ENCODE measurements around the gene NEURL2.
"Not testable (repeated sequence)": the region's sequence is repeated elsewhere in the genome, so short reads cannot be mapped to it uniquely, and the experiment has no call there.

DNA sequence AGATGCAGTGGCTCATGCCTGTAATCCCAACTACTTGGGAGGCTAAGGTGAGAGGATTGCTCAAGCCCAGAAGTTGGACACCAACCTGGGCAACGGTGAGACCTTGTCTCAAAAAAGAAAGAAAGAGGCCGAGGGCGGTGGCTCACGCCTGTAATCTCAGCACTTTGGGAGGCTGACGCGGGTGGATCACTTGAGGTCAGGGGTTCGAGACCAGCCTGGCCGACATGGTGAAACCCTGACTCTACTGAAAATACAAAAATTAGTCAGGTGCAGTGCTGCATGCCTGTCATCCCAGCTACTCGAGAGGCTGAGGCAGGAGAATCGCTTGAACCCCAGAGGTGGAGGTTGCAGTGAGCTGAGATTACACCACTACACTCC, 16.9 kb downstream of the NEURL2 start:
- TF ChIP-seq EZH2phosphoT487 (IDR thresholded peaks at IDR 0.05; ENCODE audit: low read length); EZH2 (optimal IDR thresholded peaks at IDR 0.05; ENCODE audit: low read depth, low read length): not testable (repeated sequence)
- TF ChIP-seq, protein P1, sequence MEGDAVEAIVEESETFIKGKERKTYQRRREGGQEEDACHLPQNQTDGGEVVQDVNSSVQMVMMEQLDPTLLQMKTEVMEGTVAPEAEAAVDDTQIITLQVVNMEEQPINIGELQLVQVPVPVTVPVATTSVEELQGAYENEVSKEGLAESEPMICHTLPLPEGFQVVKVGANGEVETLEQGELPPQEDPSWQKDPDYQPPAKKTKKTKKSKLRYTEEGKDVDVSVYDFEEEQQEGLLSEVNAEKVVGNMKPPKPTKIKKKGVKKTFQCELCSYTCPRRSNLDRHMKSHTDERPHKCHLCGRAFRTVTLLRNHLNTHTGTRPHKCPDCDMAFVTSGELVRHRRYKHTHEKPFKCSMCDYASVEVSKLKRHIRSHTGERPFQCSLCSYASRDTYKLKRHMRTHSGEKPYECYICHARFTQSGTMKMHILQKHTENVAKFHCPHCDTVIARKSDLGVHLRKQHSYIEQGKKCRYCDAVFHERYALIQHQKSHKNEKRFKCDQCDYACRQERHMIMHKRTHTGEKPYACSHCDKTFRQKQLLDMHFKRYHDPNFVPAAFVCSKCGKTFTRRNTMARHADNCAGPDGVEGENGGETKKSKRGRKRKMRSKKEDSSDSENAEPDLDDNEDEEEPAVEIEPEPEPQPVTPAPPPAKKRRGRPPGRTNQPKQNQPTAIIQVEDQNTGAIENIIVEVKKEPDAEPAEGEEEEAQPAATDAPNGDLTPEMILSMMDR (IDR thresholded peaks at IDR 0.05; ENCODE audit: low read length) = not testable (repeated sequence)
